GM19452 (cell line): ENCODE data around the gene CEP41.
"Not testable (repeated sequence)": the region's sequence is repeated elsewhere in the genome, so short reads cannot be mapped to it uniquely, and the experiment has no call there.

Experiments used
- ATAC-seq: cut with Tn5 transposase; IDR thresholded peaks from one replicate; pipeline ENCODE4 v1.9.1; 2021; ENCODE audit not compliant: unreplicated experiment

CEP41 gene

DNA sequence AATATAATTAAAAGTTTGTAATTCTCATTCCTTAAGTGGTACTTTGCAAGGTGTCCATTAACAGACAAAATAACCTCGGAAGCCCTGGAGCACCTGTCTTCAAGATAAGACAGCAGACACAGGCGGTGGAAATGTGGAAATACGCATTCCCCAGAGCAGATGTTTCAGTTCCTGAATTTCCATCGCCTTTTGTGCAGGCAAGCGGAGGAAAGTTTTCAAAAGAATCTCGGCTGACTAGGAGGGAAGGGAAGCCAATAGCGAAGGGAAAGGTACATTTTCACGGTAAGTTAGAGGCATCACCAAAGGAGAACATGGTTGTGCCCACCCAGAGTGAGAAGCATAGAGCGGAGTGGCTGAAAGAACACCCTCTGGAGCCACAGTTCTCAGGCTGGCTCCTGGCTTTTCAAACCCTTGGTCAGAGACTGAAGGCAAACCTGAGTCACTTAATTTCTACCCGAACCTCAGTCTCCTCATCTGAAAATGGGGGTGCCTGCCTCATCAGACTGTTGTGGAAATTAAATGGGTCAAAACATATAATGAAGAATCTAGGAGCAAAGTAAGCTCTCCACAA, 46.9 kb downstream of the CEP41 start:
- no peak for ATAC-seq

DNA sequence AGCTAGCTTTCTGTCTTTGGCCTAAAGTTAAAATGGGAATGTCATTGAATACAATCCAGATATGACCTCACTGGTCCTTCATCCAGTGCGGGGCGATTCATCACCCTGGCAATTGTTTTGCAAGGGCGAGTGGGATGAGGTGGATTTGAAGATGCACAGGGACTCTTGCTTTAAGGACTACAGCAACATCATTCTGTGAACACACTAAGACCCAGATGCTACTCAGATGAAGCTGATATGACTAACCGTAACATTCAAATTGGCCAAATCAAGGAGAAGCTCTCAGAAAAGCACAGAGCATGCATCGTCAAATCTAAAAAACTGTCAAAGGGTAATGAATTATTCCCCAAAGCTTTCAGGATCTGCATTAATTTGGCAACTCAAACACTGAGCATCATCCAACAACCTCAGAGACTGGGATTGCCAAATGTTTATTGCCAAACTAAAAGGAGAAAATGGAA, 47.7 kb downstream of the CEP41 start:
- ATAC-seq, result no peak

DNA sequence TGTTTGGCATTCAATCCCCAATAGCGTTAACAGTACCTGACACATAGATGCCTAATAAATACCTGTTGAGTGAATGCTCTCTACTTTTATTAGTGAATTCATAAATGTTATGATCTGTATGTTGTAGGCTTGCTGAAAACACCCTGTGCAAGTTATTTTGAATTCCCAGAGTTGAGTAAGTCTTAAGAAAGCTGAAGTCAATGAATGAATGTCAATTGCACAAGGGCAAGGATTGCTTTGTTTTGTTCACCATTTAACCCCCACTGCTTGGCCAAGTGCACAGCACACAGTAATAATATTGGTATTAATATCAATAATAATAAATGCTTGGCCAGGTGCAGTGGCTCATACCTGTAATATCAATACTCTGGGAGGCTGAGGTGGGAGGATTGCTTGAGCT, 50.3 kb downstream of the CEP41 start:
- no peak for ATAC-seq

DNA sequence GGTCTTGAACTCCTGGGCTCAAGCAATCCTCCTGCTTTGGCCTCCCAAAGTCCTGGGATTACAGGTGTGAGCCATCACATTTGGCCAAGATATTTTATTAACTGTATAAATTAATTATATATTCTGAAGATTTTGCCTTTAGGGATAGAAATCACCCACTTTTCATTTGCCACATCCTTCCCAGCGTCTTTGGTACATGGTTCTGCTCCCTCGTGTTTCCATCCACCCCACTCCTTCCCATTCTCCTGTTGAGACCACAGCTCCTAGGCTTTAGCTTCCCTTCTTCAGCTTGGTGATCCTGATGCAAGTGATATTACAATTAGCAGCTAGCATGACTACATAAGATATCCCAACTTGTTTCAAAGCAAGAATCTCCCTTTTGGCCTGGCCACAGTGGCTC, 52.1 kb downstream of the CEP41 start:
- ATAC-seq, result no peak

DNA sequence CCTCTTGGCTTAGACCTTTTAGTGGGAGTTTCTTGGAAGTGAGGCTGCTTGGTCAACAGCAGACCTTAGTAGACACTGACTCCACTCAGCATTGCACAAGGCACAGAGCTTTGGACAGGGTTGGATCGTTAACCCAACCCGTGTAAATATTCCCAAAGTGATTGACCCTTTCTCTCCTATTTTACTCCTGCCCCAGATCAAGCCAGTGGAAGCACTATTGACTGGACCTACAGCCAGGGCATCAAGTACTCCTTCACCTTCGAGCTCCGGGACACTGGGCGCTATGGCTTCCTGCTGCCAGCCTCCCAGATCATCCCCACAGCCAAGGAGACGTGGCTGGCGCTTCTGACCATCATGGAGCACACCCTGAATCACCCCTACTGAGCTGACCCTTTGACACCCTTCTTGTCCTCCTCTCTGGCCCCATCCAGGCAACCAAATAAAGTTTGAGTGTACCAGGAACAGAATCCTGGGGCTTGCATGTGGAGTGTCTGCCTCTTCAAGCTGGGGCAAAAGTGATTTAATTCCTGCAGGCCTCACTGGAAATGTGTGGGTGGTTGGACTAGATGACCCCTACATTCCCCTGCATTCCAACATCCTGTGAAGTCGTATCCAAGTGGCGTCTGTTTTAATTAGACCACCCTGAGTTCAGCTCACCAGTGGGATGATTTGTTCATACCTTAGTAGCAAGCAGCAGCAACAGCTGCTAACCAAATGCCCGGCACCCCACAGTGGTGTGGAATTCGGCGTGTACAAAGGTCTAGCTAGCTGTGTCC, 53.0 kb downstream of the CEP41 start:
- ATAC-seq, result no peak

DNA sequence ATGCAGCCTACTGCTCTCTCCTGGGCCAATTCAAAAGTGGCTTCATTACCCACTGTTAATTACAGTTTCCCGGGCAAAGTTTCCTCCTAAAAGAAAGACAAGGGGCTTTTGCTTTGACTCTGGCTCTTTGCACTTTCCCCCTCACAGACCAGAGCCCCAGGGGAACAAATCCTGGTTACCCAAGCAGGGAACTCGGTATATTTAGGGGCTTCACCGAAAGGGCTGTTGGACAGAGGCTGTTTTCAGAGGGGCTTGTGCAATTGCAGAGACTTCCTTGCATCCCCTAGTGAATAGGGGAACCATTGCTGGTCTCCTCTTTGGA, 53.5 kb downstream of the CEP41 start:
- no peak for ATAC-seq

DNA sequence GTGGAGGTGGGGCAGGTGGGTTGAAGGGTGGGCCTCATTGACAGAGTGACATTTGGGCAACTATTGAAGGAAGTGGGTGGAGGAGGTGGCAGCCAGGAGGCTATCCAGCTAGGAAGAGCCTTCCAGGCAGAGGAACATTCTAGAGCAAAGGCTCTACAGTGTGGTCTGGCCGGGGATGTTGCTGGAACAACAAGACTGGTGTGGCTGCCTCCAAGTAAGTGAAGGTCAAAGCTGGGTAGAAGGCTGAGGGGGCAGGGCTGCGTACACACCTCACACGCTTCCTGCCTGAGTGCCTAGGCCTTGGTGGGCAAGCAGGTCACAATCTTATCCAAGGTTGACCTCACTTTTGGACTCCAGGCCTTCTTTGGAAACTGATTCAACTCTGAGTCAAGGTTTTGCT, 53.9 kb downstream of the CEP41 start:
- ATAC-seq, result no peak

DNA sequence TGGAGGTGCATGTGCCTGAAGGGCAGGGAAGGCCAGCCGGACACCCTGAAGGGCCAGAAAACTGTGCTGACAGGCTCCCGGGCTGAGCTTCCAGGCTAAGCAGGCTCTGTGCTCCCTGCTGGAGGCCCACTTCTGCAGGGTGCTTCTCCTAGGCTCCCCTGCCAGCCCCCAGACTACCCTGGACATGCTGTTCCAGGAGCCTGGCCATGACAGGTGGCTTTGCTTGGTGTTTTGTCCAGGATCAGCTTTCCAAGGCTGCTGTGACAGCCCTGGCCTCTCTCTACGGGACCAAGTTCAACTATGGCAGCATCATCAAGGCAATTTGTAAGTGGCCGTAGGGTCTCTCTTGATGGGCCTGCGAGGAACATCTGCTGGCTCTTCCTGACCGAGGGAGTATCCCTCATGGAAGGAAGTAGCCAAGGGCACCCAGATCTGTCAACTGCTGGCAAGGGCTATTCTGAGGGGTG, 55.2 kb downstream of the CEP41 start:
- ATAC-seq, result no peak

DNA sequence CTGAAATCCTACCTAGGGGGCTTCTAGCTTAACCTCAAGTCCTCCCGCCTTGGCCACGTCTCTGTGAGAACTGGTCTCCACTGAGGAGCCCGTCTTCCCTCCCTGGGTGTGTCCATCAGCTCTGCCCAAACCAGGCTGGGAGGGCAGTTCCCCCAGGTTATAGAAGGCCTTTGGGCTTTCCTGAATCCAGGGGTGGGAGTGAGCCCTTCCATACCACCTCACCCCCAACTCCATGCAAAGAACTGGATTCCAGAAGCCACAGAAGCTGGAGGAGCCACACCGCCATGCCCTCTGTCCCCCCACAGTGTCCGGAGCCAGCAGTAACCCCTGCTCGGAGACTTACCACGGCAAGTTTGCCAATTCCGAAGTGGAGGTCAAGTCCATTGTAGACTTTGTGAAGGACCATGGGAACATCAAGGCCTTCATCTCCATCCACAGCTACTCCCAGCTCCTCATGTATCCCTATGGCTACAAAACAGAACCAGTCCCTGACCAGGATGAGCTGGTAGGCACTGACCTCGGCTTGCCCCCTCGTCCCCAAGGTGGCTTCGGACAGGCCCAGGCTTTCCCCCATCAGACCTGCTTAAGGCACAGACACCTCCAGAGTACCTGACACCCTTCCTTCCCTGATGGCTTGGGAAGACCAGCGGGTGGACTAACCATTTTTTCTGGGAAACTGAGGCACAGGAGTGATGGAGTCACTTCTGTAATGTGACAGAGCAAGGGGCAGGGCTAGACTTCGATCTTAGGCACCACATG, 55.8 kb downstream of the CEP41 start:
- ATAC-seq, result no peak

DNA sequence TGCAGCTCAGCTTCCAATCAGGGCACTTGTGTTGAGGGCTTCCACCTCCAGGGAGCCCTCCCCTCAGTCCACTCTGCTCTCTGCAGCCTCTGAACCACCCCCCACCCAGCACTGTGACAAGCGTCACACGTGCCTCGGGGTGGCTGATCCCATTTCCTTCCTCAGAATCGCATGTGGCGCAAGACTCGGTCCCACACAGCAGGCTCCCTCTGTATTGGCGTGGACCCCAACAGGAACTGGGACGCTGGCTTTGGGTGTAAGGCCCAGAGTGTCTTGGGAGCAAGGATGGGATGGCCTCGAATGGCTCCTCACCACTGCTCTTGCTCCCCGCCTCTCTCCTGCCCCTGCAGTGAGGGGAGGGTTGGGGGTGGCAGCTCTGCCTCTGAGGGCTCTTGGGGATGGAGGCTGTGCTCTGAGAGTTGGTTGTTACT, 56.4 kb downstream of the CEP41 start:
- ATAC-seq, result no peak

DNA sequence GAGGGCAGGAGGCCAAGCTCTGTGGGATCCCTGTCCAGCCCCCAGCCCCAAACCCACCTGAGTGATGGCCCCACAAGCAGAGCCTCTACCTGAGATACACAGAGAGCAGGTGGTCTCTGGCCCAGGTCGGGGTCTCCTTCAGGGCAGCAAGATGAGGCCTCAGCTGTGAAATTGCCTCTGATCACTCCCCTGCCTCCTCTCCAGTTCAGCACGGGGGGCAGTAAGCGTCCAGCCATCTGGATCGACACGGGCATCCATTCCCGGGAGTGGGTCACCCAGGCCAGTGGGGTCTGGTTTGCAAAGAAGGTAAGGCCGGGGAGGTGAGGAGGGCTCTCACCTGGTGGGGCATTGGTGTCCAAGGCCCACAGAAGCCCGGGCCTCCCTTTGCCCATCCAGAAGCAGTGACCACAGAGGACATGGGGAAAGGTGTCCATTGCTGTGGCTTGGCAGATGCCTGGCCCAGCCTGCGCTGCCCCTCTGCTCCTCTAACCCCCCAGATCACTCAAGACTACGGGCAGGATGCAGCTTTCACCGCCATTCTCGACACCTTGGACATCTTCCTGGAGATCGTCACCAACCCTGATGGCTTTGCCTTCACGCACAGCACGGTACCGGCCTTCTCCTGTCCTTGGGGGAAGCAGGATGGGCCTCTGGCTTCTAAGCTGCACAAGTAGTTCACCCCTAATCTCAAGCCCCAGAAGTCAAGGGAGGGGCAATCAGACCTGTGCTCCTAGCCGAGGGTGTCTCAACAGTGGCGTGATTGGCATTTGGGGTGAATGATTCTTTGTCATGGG, 57.4 kb downstream of the CEP41 start:
- ATAC-seq, result no peak

DNA sequence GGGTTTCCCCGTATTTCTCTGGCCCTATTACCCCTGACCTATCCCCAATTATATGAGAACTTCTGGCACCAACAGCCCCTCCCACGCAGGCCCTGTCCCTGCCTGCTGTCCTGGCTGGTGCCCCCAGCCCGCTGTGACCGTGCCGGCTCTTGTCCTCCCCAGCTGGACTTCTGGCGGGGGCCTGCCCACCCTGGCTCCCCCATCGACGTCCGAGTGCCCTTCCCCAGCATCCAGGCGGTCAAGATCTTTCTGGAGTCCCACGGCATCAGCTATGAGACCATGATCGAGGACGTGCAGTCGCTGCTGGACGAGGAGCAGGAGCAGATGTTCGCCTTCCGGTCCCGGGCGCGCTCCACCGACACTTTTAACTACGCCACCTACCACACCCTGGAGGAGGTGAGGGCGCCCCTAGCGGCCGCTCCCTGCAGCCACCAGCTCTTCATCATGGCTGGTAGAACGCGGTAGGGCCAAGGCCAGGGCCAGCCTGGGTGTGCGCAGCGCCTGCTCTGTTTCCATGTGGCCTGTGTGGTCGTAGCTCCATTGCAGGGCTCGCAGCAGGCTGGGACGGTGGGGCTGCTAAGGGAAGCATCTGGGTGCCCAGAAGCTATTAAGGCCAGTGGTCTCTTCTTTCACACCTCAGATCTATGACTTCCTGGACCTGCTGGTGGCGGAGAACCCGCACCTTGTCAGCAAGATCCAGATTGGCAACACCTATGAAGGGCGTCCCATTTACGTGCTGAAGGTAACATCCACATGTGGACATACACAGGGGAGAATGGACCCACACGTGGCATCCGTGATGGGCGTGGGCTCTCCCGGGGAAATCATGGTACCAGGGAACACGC, 59.1 kb downstream of the CEP41 start:
- ATAC-seq, result no peak

DNA sequence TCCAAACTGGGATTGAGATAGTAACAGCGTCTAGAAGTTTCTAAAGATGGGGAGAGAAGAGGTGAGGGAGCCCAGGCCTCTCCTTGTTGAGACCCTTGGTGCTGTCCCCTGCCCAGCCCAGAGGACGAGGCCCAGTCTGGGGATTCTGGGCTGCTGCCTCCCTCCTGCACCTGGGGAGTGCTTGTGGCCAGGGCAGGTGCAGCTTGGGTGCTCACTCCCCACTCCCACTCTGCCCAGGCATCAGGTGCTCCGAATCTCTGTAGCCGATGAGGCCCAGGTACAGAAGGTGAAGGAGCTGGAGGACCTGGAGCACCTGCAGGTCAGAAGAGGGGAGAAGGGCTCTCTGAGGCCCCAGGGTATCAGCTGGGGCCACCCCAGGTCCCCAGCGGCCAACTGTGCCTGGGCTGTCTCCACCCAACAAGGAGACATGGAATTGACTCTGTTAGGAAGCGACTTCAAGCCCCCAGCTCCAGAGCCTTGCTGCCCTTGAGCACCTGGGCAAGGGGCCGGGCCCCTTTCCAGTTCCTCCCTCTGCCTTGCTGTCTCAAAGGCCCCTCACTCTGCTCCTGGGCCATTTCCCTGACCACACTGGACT, 59.9 kb downstream of the CEP41 start:
- ATAC-seq, result no peak

DNA sequence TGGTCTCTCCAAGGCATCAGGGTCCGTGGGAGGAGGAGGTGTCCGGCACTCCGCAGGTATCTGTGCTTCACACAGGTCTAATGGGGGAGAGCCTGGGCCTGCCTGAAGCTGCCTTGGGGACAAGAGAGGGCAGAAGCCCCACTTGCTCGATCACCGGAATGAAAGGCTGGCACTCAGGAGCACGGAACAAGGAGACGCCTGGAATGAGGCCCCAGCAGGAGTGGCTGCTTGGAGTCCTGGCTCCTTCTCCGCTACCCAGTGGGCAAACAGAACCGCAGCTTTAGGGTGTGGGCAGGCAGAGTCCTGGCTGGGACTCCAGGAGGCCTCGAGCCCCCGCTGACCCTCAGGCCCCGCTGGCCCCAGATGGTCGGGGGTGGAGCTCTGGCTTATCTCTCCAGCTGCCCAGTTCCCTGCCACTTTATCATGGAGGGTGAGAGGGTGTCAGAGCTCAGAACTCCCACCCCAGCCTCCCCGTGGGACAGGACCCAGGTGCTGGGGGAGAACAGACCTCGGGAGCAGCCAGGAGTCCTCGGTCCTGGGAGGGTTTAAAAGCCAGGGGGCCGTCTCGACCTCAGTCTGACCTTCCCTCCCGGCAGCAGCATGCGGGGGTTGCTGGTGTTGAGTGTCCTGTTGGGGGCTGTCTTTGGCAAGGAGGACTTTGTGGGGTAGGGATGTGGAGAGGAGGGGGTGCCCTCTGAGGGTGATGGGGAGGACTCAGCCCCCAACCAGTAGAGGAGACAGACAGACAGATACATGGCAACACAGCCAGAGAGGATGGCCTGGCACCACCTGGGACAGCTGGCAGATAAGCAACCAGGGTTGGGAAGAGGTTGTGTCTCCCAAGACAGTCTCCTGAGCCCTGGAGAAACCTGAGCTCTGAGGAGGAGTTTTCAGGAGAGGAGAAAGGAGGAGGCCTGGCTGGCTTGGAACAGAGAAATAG, 60.6 kb downstream of the CEP41 start, which contains the start of gene CPA1:
TSS of gene CPA1 (plus strand) at position 574 of the 940 bp plus-strand sequence. CDS start at position 601, 27 bp downstream.
- ATAC-seq, result no peak

DNA sequence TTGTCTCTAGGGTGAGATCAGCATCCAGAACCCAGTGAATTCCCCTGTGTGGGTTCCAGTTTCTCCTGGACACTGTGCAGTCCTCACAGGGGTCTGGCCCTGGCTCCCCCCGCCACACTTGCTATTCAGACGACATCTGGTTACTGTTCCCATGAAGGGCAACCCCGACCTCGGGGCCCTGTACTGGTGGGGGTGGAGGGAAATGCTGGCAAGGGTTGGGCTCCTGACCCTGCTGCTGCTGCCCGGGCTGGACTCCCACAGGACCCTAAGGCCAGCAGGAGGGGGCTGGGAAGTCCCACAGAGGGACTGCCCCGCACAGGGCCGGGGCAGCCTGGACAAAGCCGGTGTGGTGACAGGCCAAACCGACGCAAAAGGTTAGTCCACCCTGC, 61.3 kb downstream of the CEP41 start:
- ATAC-seq, result no peak

DNA sequence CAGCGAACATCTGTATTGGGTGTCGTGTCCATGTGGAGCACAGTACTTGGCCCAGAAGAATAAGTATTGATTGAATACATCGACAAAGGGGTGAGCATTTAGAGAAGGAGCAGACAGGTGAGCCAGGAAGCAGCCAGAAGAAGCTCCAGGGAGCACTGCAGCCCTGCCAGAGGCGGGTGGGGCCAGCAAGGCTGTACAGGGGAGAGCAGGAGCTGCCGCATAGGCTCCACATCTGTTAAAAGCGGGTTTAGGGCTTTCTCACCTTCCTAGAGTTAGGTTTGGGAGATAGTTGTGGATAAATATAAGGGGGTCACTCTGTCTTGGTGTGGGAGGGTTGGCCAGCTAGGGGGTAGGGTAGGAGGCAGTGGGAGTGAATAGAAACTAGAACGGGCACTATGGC, 61.8 kb downstream of the CEP41 start:
- ATAC-seq, result no peak

DNA sequence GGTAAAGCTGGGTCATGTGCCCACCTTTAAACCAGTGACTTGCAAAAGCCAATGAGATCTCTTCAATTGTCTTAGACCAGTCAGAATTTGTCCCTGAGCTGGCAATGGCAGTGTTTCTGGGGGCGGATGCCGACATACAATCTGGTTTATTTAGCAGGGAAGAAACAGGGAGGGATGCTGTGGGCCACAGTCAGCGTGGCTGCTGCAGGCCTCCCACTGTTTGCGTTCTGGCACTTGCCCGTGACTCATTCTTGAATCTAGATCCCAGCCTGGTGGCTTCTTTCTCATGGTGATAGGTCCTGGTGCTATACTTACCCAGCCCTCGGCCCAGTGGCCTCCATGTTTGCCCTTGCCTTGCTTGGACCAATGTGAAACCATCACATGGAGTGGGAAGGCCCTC, 63.6 kb downstream of the CEP41 start:
- ATAC-seq, result no peak

DNA sequence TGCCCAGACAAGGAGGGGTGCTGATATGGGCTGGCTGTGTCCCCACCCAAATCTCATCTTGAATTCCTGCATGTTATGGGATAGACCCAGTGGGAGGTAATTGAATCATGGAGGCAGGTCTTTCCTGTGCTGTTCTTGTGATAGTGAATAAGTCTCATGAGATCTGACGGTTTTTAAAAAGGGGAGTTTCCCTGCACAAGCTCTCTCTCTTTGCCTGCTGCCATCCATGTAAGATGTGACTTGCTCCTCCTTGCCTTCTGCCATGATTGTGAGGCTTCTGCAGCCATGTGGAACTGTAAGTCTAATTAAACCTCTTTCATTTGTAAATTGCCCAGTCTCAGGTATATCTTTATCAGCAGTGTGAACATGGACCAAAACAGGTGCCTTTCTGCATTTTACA, 64.4 kb downstream of the CEP41 start:
- ATAC-seq, result not testable (repeated sequence)

DNA sequence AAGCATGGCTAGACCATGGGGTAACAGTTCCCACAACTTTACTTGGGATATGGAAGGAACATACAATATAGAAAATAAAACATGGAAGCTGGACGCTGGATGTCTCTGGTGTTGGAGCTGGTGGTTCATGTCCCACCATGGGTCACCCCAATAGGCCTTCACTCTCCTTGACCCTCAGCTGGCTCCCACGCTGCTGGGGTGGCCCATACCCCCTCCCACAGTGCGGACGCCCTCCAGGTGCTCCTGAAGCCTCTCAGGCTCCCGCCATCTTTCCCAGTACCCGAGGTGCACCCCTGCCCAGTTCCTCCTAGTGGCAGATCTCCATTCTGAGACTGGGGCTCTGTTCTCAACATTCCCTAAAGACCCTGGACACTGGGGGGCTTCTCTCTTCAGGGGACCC, 66.3 kb downstream of the CEP41 start:
- ATAC-seq, result no peak
